Neuronal stem cell (in vitro differentiated cells): ENCODE data around the gene POU4F2.
A peak's percentile ranks its signal among the peaks of the same experiment; 100 is the strongest.

ENCODE experiments used
- DNase-seq: peaks from one replicate; pipeline ENCODE4 v3.0.0-alpha.2; 2013; ENCODE audit warnings: low spot score
- H2AFZ ChIP-seq: one replicate; pipeline ENCODE4 v1.6.1; 2013; ENCODE audit warnings: mild to moderate bottlenecking, low read length, inconsistent platforms
- H2AK5ac ChIP-seq: 2 replicates; pipeline ENCODE4 v1.6.1; 2013; ENCODE audit warnings: low read depth, mild to moderate bottlenecking, inconsistent platforms, low read length, moderate library complexity, mixed read lengths
- H2BK120ac ChIP-seq: 2 replicates; pipeline ENCODE4 v1.6.1; 2013; ENCODE audit warnings: low read depth, mild to moderate bottlenecking, inconsistent platforms, low read length, moderate library complexity, mixed read lengths
- H2BK12ac ChIP-seq: one replicate; pipeline ENCODE4 v1.6.1; 2013; ENCODE audit warnings: low read length, inconsistent platforms
- H2BK15ac ChIP-seq: 2 replicates; pipeline ENCODE4 v1.6.1; 2013; ENCODE audit warnings: mild to moderate bottlenecking, low read length, inconsistent platforms, mixed read lengths
- H2BK5ac ChIP-seq: one replicate; pipeline ENCODE4 v1.6.1; 2013; ENCODE audit warnings: inconsistent platforms, mild to moderate bottlenecking, low read length, moderate library complexity
- H3K14ac ChIP-seq: one replicate; pipeline ENCODE4 v1.6.1; 2013; ENCODE audit warnings: low read length, inconsistent platforms
- H3K18ac ChIP-seq: 2 replicates; pipeline ENCODE4 v1.6.1; 2013; ENCODE audit warnings: low read length, inconsistent platforms
- H3K23ac ChIP-seq: 2 replicates; pipeline ENCODE4 v1.6.1; 2013; ENCODE audit warnings: low read depth, mild to moderate bottlenecking, mixed read lengths, low read length, inconsistent platforms; ENCODE audit not compliant: poor library complexity
- H3K27ac ChIP-seq: replicated peaks from 3 replicates; pipeline ENCODE4 v1.5.1; 2013; ENCODE audit warnings: low read length, inconsistent platforms
- H3K27me3 ChIP-seq, 3 experiments: 2 replicates each; pipeline ENCODE4 v1.6.1; 2013; ENCODE audit warnings: low read length in 3 of 3, mild to moderate bottlenecking in 2 of 3, inconsistent platforms in 1 of 3, low read depth in 1 of 3, mixed read lengths in 1 of 3, moderate library complexity in 1 of 3; ENCODE audit not compliant: control insufficient read depth in 3 of 3, insufficient read depth in 3 of 3
- H3K36me3 ChIP-seq, 2 donors: replicated peaks in 1 of 2; 2 replicates each; pipeline ENCODE4 v1.6.1; 2013; ENCODE audit warnings: low read length in 2 of 2; ENCODE audit not compliant: control insufficient read depth in 2 of 2, insufficient read depth in 2 of 2
- H3K4ac ChIP-seq: 2 replicates; pipeline ENCODE4 v1.6.1; 2013; ENCODE audit warnings: inconsistent platforms, mild to moderate bottlenecking, low read length, moderate library complexity
- H3K4me1 ChIP-seq, 2 donors: 1 replicate in 1 of 2; 2 replicates in 1 of 2; pipeline ENCODE4 v1.6.1; 2013; ENCODE audit warnings: low read length in 2 of 2, low read depth in 1 of 2; ENCODE audit not compliant: control insufficient read depth in 2 of 2, insufficient read depth in 1 of 2
- H3K4me2 ChIP-seq: one replicate; pipeline ENCODE4 v1.6.1; 2013; ENCODE audit warnings: mild to moderate bottlenecking, low read length, inconsistent platforms; ENCODE audit not compliant: insufficient read depth, poor library complexity, severe bottlenecking
- H3K4me3 ChIP-seq, 2 donors: 2 replicates each; pipeline ENCODE4 v1.5.1; 2013; ENCODE audit warnings: low read length in 2 of 2, mild to moderate bottlenecking in 2 of 2, inconsistent platforms in 1 of 2, moderate library complexity in 1 of 2
- H3K79me1 ChIP-seq: one replicate; pipeline ENCODE4 v1.6.1; 2013; ENCODE audit warnings: low read depth, mild to moderate bottlenecking, inconsistent platforms, low read length, moderate library complexity
- H3K9ac ChIP-seq: one replicate; pipeline ENCODE4 v1.6.1; 2013; ENCODE audit warnings: mild to moderate bottlenecking, low read depth, low read length, inconsistent platforms; ENCODE audit not compliant: poor library complexity
- H3K9me3 ChIP-seq, 2 donors: replicated peaks in 1 of 2; 2 replicates each; pipeline versions ENCODE3 to v1.6.1; 2013; ENCODE audit warnings: low read length in 2 of 2, mild to moderate bottlenecking in 2 of 2, inconsistent platforms in 1 of 2, low read depth in 1 of 2, mixed read lengths in 1 of 2, moderate library complexity in 1 of 2; ENCODE audit not compliant: control insufficient read depth in 2 of 2, insufficient read depth in 1 of 2
- H4K8ac ChIP-seq: one replicate; pipeline ENCODE4 v1.6.1; 2013; ENCODE audit warnings: low read depth, mild to moderate bottlenecking, inconsistent platforms, low read length, moderate library complexity
- H4K91ac ChIP-seq: one replicate; pipeline ENCODE4 v1.6.1; 2013; ENCODE audit warnings: low read length, low read depth, mild to moderate bottlenecking, inconsistent platforms; ENCODE audit not compliant: poor library complexity
- WGBS, 2 donors: extraction: QIAGEN DNeasy Blood & Tissue Kit; methylation state at CpG; one replicate each; pipeline ENCODE4 v1.1.7; 2013; ENCODE audit warnings: missing lambda C conversion rate in 2 of 2, mixed read lengths in 1 of 2; ENCODE audit not compliant: insufficient read length in 2 of 2, insufficient replicate concordance in 1 of 2; ENCODE audit errors: extremely low coverage in 2 of 2; 5-methylcytosine and 5-hydroxymethylcytosine counted together

Gene POU4F2

GRCh38 chr4:146641762-146642161, 3.1 kb downstream of the POU4F2 start:
- Histone ChIP-seq H2AFZ (no peak overlapping the region), H3K4ac (no peak overlapping the region), H3K9ac (no peak overlapping the region), H4K91ac (no peak overlapping the region), H3K4me3 (no peak overlapping the region), H2AK5ac (no peak overlapping the region), H4K8ac (no peak overlapping the region), H3K36me3 (no peaks in the 10 kb centered on the region), H3K27me3 (peaks cover 30 to 93% (median 63%) of the 10 kb centered on the region in 3 experiments), H2BK15ac (no peak overlapping the region), H3K79me1 (peaks cover 3% of the 10 kb centered on the region), H3K27ac (no peak overlapping the region), H3K4me1 (peaks cover 4 to 6% of the 10 kb centered on the region in 2 donors), H3K14ac (no peak overlapping the region), H3K18ac (no peak overlapping the region), H2BK12ac (no peak overlapping the region), H3K23ac (no peak overlapping the region), H3K4me2 (no peak overlapping the region), H3K9me3 (peaks cover 3 to 5% of the 10 kb centered on the region in 2 donors), H2BK120ac (no peak overlapping the region), H2BK5ac (no peak overlapping the region)
- no CpG with 5 or more reads among the region's 3 CpGs for WGBS, 2 donors
- DNase-seq: no peak

- H3K4ac ChIP-seq: no peak overlapping the region
- peaks cover 3% of the 10 kb centered on the region for H3K79me1 ChIP-seq
- H3K4me1 ChIP-seq: peaks cover 4 to 9% of the 10 kb centered on the region in 2 donors
- H2AK5ac ChIP-seq: no peak overlapping the region
- no peaks in the 10 kb centered on the region for H3K36me3 ChIP-seq
- H3K4me2 ChIP-seq: no peak overlapping the region
- no peak overlapping the region for H3K9ac ChIP-seq
- H3K23ac ChIP-seq: no peak overlapping the region
- peak; percentile 57 for DNase-seq
- H2BK120ac ChIP-seq: no peak overlapping the region
- H2BK15ac ChIP-seq: no peak overlapping the region
- H2BK12ac ChIP-seq: no peak overlapping the region
- no peak overlapping the region for H3K27ac ChIP-seq
- H4K8ac ChIP-seq: no peak overlapping the region
- no peak overlapping the region for H3K18ac ChIP-seq
- H4K91ac ChIP-seq: no peak overlapping the region
- WGBS, 2 donors: no CpG with 5 or more reads among the region's 6 CpGs
- no peak overlapping the region for H3K4me3 ChIP-seq
- peaks cover 3 to 5% of the 10 kb centered on the region in 2 donors for H3K9me3 ChIP-seq
- H2BK5ac ChIP-seq: no peak overlapping the region
- peaks cover 30 to 97% (median 64%) of the 10 kb centered on the region in 3 experiments for H3K27me3 ChIP-seq
- no peak overlapping the region for H2AFZ ChIP-seq
- no peak overlapping the region for H3K14ac ChIP-seq
These were observed 5.2 kb downstream of the POU4F2 start for GRCh38 chr4:146643812-146644401.

- H2BK5ac ChIP-seq: no peak overlapping the region
- peaks cover 0 to 5% of the 10 kb centered on the region in 2 donors for H3K4me1 ChIP-seq
- no peaks in the 10 kb centered on the region for H3K9me3 ChIP-seq
- H3K9ac ChIP-seq: no peak overlapping the region
- H4K91ac ChIP-seq: no peak overlapping the region
- no peak overlapping the region for H2BK15ac ChIP-seq
- H2BK120ac ChIP-seq: no peak overlapping the region
- no peak overlapping the region for H3K4me2 ChIP-seq
- no peak overlapping the region for H3K4me3 ChIP-seq
- no peak overlapping the region for H4K8ac ChIP-seq
- DNase-seq: no peak
- peaks cover 17 to 98% (median 63%) of the 10 kb centered on the region in 3 experiments for H3K27me3 ChIP-seq
- no peak overlapping the region for H3K23ac ChIP-seq
- no peak overlapping the region for H3K14ac ChIP-seq
- no peaks in the 10 kb centered on the region for H3K79me1 ChIP-seq
- H3K36me3 ChIP-seq: no peaks in the 10 kb centered on the region
- H3K4ac ChIP-seq: no peak overlapping the region
- H3K18ac ChIP-seq: no peak overlapping the region
- WGBS, 2 donors: no CpG with 5 or more reads among the region's 6 CpGs
- H2AFZ ChIP-seq: no peak overlapping the region
- no peak overlapping the region for H2AK5ac ChIP-seq
- H2BK12ac ChIP-seq: no peak overlapping the region
- no peak overlapping the region for H3K27ac ChIP-seq
These were observed 7.2 kb downstream of the POU4F2 start for GRCh38 chr4:146645921-146646320.

GRCh38 chr4:146646593-146647325, 8.1 kb downstream of the POU4F2 start:
- Histone ChIP-seq H4K8ac (no peak overlapping the region), H3K27ac (no peak overlapping the region), H3K4me1 (peaks cover 0 to 5% of the 10 kb centered on the region in 2 donors), H2BK12ac (no peak overlapping the region), H2AFZ (no peak overlapping the region), H3K23ac (no peak overlapping the region), H3K14ac (no peak overlapping the region), H3K36me3 (no peaks in the 10 kb centered on the region), H2BK120ac (no peak overlapping the region), H3K4me2 (no peak overlapping the region), H3K4ac (no peak overlapping the region), H3K18ac (no peak overlapping the region), H3K9me3 (no peaks in the 10 kb centered on the region), H2AK5ac (no peak overlapping the region), H4K91ac (no peak overlapping the region), H3K79me1 (no peaks in the 10 kb centered on the region), H3K9ac (no peak overlapping the region), H2BK5ac (no peak overlapping the region), H3K27me3 (peaks cover 22 to 98% (median 68%) of the 10 kb centered on the region in 3 experiments), H2BK15ac (no peak overlapping the region), H3K4me3 (no peak overlapping the region)
- DNase-seq: no peak
- no CpG with 5 or more reads among the region's 13 CpGs for WGBS, 2 donors
